Activated CD8-positive, alpha-beta T cell treated with anti-CD3 and anti-CD28 coated beads for 36 hours (primary cell): Measurements from ENCODE around the gene IL21R. TPM values are rescaled to one million over a fixed set of nuclear protein-coding genes. Genes with fewer than 3 reads are reported as not detected.
"Not testable (repeated sequence)": the region's sequence is repeated elsewhere in the genome, so short reads cannot be mapped to it uniquely, and the experiment has no call there.

Experiments used
- ATAC-seq: fragments of 200-7000 bp; cut with Tn5 transposase; one replicate; pipeline ENCODE4 v1.10.0; 2021; ENCODE audit warnings: mild to moderate bottlenecking, moderate library complexity
- CTCF ChIA-PET: fragments of 350-600 bp; sonication (Branson Sonifier 250); formaldehyde crosslinking; loops from one replicate; lab custom pipeline; 2021; ENCODE audit warnings: antibody characterized with exemption; lab: Charles Lee
- POLR2A ChIA-PET: fragments of 350-600 bp; sonication (Branson Sonifier 250); formaldehyde crosslinking; loops from one replicate; lab custom pipeline; 2021; ENCODE audit warnings: antibody characterized with exemption; lab: Charles Lee
- DNase-seq: peaks from one replicate; pipeline ENCODE4 v3.0.0-alpha.2; 2020
- H3K27ac Mint-ChIP-seq: one replicate; pipeline ENCODE4 v1.8.0; 2021; ENCODE audit warnings: mild to moderate bottlenecking, mixed read lengths
- H3K27me3 Mint-ChIP-seq: one replicate; pipeline ENCODE4 v1.8.0; 2021; ENCODE audit warnings: mixed read lengths
- H3K36me3 Mint-ChIP-seq: one replicate; pipeline ENCODE4 v1.8.0; 2021; ENCODE audit warnings: low read depth, mixed read lengths
- H3K4me1 Mint-ChIP-seq: one replicate; pipeline ENCODE4 v1.8.0; 2021; ENCODE audit warnings: low read depth, mixed read lengths
- H3K4me3 Mint-ChIP-seq: one replicate; pipeline ENCODE4 v1.8.0; 2021; ENCODE audit warnings: mild to moderate bottlenecking, moderate library complexity, mixed read lengths
- H3K9me3 Mint-ChIP-seq: one replicate; pipeline ENCODE4 v1.8.0; 2021; ENCODE audit warnings: mixed read lengths
- intact Hi-C: fragments of 100-400 bp; cut with micrococcal nuclease; formaldehyde crosslinking; loops from one replicate; pipeline ENCODE4 v1.10.0; 2022
- total RNA-seq, 2 experiments: library from RNA; stranded (reverse); gene quantifications; one replicate each; pipeline ENCODE4 v1.2.3, GENCODE V29; 2021
- TF ChIP-seq, protein P1 (sequence below): fragments of 200-600 bp; IDR thresholded peaks from one replicate; pipeline ENCODE4 v1.8.0; 2022; ENCODE audit warnings: antibody characterized with exemption, mild to moderate bottlenecking

The IL21R gene
- total RNA-seq, 2 experiments from 2014 or later, result 95.6 to 97.2 TPM

DNA sequence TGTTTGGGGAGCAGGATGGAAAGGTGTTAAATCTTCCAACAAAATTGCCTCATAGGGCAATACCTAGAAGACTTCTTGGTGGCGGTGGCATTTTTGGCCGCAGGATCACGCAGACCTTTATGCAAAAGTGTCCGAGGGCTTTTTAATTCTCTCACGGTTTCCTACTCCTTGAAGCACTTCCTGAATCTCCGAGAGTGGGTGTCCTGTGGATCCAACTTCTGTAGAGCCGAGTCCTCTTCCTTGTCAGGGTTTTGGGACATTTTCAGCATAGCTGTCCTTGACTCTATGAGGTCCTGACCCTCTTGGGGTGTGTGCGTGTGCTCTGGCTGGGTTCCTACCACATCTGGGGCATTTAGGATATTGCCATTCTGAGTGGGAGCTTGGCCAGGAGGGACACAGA lies 31.7 kb downstream of the IL21R start:
- Mint-ChIP-seq H3K4me3 (no peak overlapping the region), H3K9me3 (no peaks in the 10 kb centered on the region), H3K36me3 (peaks cover 89% of the 10 kb centered on the region), H3K4me1 (peaks cover 33% of the 10 kb centered on the region), H3K27me3 (no peaks in the 10 kb centered on the region), H3K27ac (peak overlapping the region; percentile 27)
- DNase-seq (peak; percentile 0), ATAC-seq (no peak)
- POLR2A ChIA-PET, result interaction anchor here (0.9 to 9.6 kb wide), 6 partner anchors 10 to 197 kb away, joined by 3 to 85 read pairs (median 4); no protein-coding TSS in a partner anchor
- CTCF ChIA-PET, result no interaction called here
- TF ChIP-seq, protein P1, sequence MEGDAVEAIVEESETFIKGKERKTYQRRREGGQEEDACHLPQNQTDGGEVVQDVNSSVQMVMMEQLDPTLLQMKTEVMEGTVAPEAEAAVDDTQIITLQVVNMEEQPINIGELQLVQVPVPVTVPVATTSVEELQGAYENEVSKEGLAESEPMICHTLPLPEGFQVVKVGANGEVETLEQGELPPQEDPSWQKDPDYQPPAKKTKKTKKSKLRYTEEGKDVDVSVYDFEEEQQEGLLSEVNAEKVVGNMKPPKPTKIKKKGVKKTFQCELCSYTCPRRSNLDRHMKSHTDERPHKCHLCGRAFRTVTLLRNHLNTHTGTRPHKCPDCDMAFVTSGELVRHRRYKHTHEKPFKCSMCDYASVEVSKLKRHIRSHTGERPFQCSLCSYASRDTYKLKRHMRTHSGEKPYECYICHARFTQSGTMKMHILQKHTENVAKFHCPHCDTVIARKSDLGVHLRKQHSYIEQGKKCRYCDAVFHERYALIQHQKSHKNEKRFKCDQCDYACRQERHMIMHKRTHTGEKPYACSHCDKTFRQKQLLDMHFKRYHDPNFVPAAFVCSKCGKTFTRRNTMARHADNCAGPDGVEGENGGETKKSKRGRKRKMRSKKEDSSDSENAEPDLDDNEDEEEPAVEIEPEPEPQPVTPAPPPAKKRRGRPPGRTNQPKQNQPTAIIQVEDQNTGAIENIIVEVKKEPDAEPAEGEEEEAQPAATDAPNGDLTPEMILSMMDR, result no peak
- intact Hi-C loops, result no loop called here

DNA sequence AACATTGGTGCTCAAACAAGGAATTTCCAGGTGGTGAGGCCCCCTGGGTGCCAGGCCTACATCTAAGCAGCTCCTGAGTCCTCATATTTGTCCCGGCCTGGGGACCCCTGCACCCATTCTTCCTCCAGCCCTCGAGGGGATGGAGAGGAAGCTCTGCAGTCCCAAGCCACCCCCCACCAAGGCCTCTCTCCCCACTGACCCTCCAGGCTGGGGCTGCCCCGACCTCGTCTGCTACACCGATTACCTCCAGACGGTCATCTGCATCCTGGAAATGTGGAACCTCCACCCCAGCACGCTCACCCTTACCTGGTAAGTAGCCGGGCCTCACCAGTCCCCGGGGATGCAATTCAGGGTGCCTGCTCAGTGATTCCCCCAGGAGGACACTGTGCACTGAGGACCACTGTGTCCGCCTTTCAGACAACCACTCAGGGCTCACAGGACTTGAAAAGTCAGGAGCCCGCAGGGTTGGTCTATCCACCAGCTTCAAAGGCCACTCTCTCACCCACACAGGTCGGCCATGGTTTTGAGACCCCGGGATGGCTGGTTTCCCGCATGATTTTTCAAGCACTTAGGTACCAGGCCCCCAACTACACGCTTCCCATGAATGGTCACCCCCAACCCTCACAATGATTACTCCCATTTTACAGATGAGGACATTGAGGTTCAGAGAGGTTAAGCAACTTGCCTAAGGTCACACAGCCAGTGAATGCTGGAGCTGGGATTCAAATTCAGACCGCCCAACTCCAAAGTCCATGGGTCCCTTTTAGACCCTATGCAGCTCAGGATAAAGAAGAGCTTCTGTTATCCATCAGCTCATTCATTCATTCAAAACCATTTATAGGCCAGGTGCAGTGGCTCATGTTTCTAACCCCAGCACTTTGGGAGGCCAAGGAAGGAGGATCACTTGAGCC lies 32.4 kb downstream of the IL21R start:
- no peak overlapping the region for H3K4me3 Mint-ChIP-seq
- DNase-seq, result peak; percentile 1
- CTCF ChIA-PET, result no interaction called here

DNA sequence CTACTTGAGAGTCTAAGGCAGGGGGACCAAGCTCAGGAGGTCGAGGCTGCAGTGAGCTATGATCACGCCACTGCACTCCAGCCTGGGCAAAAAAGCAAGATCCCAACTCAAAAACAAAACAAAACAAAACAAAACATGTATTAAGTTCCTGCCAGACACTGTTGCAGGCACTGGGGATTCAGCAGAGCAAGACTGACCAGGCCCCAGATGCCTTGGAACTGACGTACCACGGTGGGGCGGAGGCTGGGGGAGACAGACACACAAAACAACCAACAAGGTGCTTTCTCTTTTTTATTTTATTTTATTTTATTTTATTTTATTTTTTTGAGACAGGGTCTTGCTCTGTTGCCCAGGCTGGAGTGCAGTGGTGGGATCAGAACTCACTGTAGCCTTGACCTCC lies 33.2 kb downstream of the IL21R start:
- intact Hi-C loops, H3K4me3 Mint-ChIP-seq, CTCF ChIA-PET, ATAC-seq, DNase-seq, H3K9me3 Mint-ChIP-seq, H3K27ac Mint-ChIP-seq, H3K27me3 Mint-ChIP-seq: not testable (repeated sequence)
- peaks cover 28% of the 10 kb centered on the region for H3K4me1 Mint-ChIP-seq
- peaks cover 91% of the 10 kb centered on the region for H3K36me3 Mint-ChIP-seq
- POLR2A ChIA-PET, result interaction anchor here (0.7 to 9.6 kb wide), 3 partner anchors 8 to 242 kb away, joined by 3 to 85 read pairs (median 5); no protein-coding TSS in a partner anchor

More for the DNA sequence above, 32.4 kb downstream of the IL21R start:
- H3K27me3 Mint-ChIP-seq, result no peaks in the 10 kb centered on the region
- ATAC-seq, result no peak
- H3K9me3 Mint-ChIP-seq, result no peaks in the 10 kb centered on the region
- H3K36me3 Mint-ChIP-seq, result peaks cover 93% of the 10 kb centered on the region
- intact Hi-C loops, result no loop called here
- H3K27ac Mint-ChIP-seq, result no peak overlapping the region
- H3K4me1 Mint-ChIP-seq, result peaks cover 33% of the 10 kb centered on the region
- TF ChIP-seq, protein P1, result no peak
- POLR2A ChIA-PET, result interaction anchor here (0.7 to 9.6 kb wide), 8 partner anchors 9 to 241 kb away, joined by 3 to 85 read pairs (median 4); no protein-coding TSS in a partner anchor

- DNase-seq, result peak; percentile 0
- Mint-ChIP-seq H3K4me3 (no peak overlapping the region), H3K36me3 (peaks cover 91% of the 10 kb centered on the region), H3K4me1 (peaks cover 20% of the 10 kb centered on the region), H3K27me3 (no peaks in the 10 kb centered on the region), H3K9me3 (no peaks in the 10 kb centered on the region), H3K27ac (peak overlapping the region; percentile 10)
- CTCF ChIA-PET, result no interaction called here
- intact Hi-C loops, result no loop called here
- POLR2A ChIA-PET, result interaction anchor here (1.2 to 9.6 kb wide), 6 partner anchors 8 to 17 kb away, joined by 3 to 85 read pairs (median 8); no protein-coding TSS in a partner anchor
- ATAC-seq, result no peak
- TF ChIP-seq, protein P1, result no peak
Measured at GRCh38 chr16:27436065-27436464, 34.1 kb downstream of the IL21R start.

GRCh38 chr16:27436921-27437650 lies 35.1 kb downstream of the IL21R start:
- Mint-ChIP-seq H3K27me3 (no peaks in the 10 kb centered on the region), H3K27ac (no peak overlapping the region), H3K4me3 (no peak overlapping the region), H3K9me3 (no peaks in the 10 kb centered on the region), H3K4me1 (peaks cover 15% of the 10 kb centered on the region), H3K36me3 (peaks cover 92% of the 10 kb centered on the region)
- TF ChIP-seq, protein P1, result no peak
- CTCF ChIA-PET, result interaction anchor here (0.9 to 1.1 kb wide), 2 partner anchors 9 to 20 kb away, joined by 3 to 8 read pairs; no protein-coding TSS in a partner anchor
- POLR2A ChIA-PET, result interaction anchor here (0.7 to 2.7 kb wide), 12 partner anchors 8 to 119 kb away, joined by 3 to 9 read pairs (median 4); no protein-coding TSS in a partner anchor
- no peak for ATAC-seq
- intact Hi-C loops, result no loop called here
- DNase-seq, result peak; percentile 0
